Renal cortical epithelial cell (primary cell): Measurements from ENCODE around the gene MNAT1. TPM values are rescaled to one million over a fixed set of nuclear protein-coding genes. Genes with fewer than 3 reads are reported as not detected.
"Not testable (repeated sequence)": the region's sequence is repeated elsewhere in the genome, so short reads cannot be mapped to it uniquely, and the experiment has no call there.

Experiments
- DNase-seq: peaks from one replicate; pipeline ENCODE4 v3.0.0-alpha.2; 2011; ENCODE audit warnings: low read depth
- total RNA-seq: library from RNA; depleted of rRNA; stranded (reverse); fragments of >200 nt; gene quantifications from 2 replicates; pipeline ENCODE4 v1.2.3, GENCODE V29; 2014

The MNAT1 gene
- total RNA-seq, 1 donor from 2014 or later, result 60.7 TPM

DNA sequence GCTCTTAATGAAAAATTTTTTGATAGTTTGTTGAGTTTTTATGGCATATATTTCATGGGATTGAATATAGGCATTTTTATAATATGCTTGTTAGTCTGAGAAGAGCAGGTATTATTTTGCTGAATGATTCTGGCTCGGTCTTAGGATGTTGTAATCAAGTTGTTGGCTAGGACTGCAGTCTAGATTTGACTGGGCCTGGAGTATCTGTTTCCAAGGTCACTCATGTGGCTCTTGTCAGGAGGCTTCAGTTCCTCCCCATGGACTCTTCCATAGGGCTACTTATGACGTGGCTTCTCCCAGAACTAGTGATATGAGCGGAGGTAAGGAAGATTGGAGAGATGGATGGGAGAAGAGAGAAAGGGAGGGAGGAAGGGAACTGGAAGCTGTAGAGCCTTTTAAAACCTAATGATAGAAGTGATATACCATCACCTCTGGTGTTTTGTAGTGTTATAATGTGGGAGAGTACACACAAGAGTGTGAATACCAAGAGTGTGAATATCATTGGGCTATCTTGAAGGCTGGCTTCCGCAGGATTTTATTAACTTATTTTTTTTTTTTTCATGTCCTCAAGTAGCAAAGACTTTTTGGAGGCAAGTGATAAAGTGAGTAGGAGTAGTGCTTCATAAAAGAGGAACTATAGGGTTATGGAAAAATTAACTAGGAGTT, 4.4 kb downstream of the MNAT1 start:
- no peak for DNase-seq

- no peak for DNase-seq
Observed at GRCh38 chr14:60744566-60744965, 10.0 kb downstream of the MNAT1 start.

- DNase-seq, result peak; percentile 57
Observed at GRCh38 chr14:60753264-60754119, 18.9 kb downstream of the MNAT1 start.

DNA sequence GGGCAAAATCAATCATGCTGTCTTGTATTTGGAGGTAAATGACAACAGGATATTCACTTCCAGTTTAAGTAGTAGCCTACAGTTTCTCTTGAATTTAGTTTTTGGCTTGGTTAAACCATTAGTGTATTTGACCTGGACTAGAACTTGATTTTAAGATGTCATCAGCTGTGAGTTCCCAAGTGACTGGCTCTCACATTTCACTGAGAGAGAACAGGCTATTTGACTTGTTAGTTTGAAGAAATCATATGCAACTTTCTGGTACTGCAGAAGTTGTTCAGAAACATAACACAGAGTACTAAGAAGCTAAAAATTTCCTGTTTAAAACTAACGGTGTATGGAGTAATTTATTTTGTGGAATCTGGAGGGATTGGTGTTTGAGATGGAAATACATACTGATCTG, 22.3 kb downstream of the MNAT1 start:
- peak; percentile 13 for DNase-seq

DNA sequence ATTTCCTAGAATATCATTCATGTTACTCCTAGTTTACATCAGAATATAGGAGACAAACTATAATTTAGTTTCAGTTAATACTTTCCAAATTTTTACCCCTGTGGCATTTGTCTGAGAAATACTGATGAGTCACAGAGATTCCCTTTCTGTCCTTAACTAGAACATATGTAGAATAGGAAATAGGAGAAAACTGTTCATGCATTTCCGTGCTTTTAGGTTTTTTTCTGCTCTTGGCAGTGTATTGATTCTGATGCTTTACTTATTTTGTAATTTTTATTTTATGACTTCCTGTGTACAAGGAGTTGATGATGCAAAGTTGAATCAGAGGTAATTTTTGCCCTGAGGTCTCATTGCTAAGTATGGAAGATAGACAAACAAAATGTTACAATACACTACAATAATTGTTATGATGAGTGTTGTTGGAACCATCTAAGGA, 23.0 kb downstream of the MNAT1 start:
- peak; percentile 47 for DNase-seq

DNA sequence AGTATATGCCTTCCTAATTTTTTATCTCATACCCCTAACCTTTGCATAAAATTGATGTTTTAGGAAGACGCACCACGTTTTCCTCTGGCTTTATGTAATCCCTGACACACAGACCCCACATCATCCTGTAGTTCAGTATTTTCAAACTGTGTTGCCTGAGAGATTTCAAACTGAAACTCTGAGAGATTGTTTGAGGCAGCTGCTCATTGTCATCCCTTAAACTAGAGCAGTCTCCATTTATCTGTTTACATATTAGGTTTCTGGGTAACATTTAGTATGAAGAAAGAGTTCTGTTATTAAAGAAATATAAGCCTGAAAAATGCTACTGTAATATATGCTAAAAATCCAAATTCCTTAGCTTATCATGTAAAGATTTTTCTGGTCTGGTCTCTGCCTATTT, 24.3 kb downstream of the MNAT1 start:
- DNase-seq, result no peak

GRCh38 chr14:60760209-60760608, 25.6 kb downstream of the MNAT1 start:
- DNase-seq, result peak; percentile 21

DNA sequence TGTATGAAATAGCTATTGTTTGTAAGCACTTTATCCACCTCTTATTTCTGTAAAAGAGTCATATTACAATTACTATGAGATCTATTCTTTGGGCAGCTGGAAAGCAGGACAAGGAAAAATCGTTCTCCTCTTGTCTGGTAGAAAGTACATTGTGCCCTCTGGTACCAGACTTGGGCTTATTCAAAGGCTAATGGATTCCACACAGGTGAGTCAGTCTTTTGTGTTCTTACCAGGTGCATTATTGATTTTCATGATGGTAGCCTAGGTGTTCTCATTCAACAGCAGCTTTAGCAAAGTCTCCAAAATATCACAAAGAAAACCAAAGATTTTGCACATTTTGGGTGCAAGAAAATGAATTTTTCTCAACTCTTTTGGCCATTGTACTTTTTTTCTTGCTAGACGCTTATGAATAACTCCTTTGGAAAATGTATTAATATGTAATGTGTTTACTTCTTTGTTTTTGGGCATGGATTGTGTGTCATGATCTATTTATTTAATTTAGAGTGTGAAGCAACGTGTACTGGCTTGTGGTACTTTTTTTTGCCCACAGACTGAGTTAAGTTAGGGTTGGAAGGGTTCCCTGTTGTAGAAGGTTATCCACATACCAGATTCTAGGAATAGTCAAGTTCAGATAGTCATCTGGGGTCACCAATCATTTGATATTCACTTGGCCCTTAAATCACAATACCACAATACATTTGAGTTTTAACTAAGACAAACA, 26.2 kb downstream of the MNAT1 start:
- DNase-seq, result peak; percentile 62

DNA sequence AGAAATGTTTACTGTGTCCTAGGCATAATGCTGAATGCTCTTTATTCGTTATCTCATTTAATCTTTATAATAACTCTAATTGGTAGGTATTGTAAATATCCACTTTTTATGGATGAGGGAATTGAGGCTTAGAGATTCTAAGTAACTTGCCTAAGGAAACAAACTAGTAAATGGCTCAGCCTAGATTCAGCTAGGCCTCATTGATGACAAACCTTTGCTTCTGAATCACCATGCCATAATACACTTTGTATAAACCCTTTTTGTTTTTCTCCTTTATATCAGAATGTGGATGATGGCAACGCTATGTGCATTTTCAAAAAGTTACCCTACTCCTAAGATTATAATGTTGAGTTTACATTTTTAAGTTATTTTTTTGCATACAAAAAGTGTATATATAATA, 34.0 kb downstream of the MNAT1 start:
- peak; percentile 28 for DNase-seq

- no peak for DNase-seq
Observed at GRCh38 chr14:60771117-60771516, 36.6 kb downstream of the MNAT1 start.

DNA sequence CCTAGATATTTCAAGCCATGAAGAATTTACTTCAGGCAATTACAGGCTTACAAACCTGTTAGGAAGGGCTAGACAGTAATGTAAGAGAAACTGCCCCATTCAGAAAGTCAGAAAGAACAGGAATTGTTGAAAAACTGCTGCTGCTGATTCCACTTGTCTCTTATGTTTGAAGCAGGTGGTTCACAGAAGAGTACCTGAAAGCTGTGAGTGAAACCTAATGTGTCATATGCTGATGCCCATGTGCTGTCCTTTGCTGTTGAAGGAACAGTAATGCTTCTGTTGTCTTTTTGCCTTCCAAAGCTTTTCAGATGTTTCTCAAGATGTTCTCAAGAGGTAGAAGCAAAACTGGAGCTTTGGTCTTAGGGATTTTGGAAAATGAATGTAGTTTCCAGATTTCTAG, 39.0 kb downstream of the MNAT1 start:
- DNase-seq, result no peak

GRCh38 chr14:60775296-60775695, 40.7 kb downstream of the MNAT1 start:
- DNase-seq, result peak; percentile 70

- peak; percentile 85 for DNase-seq
Observed at GRCh38 chr14:60777856-60778578, 43.5 kb downstream of the MNAT1 start.

GRCh38 chr14:60779745-60780514, 45.4 kb downstream of the MNAT1 start:
- DNase-seq, result not testable (repeated sequence)

GRCh38 chr14:60780558-60780957, 46.0 kb downstream of the MNAT1 start:
- not testable (repeated sequence) for DNase-seq

DNA sequence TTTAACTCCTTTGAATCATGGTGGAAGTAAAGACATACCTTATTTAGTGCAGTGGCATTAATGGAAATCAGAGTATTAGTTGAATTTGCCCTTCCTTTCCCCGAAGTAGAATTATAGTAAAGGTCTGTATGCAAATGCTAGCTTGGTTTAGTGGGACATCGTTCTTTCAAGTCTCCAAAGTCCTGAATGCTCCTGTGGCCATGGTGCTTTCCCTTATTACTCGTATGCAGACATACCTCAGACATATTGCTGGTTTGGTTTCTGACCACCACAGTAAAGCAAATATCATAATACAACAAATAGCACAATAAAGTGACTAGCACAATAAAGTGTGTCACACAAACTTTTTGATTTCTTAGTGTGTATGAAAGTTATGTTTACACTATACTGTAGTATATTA, 52.3 kb downstream of the MNAT1 start:
- no peak for DNase-seq

- no peak for DNase-seq
Observed at GRCh38 chr14:60789656-60790055, 55.1 kb downstream of the MNAT1 start.

GRCh38 chr14:60790850-60791249, 56.3 kb downstream of the MNAT1 start:
- DNase-seq, result no peak

GRCh38 chr14:60796434-60796833, 61.9 kb downstream of the MNAT1 start:
- no peak for DNase-seq

DNA sequence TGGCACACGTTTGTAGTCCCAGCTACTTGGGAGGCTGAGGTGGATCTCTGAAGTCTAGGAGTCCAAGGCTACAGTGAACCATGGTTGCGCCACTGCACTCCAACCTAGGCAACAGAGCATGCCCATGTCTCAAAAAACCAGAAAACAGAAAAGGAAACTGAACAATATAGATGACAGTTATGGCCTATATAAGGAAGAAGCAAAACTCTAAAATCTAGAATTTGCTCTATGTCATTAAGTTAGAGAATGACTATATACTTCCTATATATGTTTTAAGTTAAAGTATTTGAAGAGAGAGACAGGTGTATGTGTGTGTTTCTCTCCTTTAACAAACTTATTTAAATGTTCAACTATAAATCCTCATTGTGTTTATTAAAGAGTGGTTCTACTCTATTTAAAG, 65.8 kb downstream of the MNAT1 start:
- no peak for DNase-seq

GRCh38 chr14:60803871-60804270, 69.3 kb downstream of the MNAT1 start:
- no peak for DNase-seq
